Activated CD4-positive, alpha-beta T cell treated with anti-CD3 and anti-CD28 coated beads, Interleukin-2, Interleukin-6, amounts not matched to agents 100 ng/mL and 50 ng/mL, durations not matched to agents 16 hours and 8 hours (primary cell): ENCODE measurements around the gene TMEM87B.
"Not testable (repeated sequence)": the region's sequence is repeated elsewhere in the genome, so short reads cannot be mapped to it uniquely, and the experiment has no call there.

Experiments used
- DNase-seq: peaks from one replicate; pipeline ENCODE4 v3.0.0-alpha.2; 2020

TMEM87B gene

DNA sequence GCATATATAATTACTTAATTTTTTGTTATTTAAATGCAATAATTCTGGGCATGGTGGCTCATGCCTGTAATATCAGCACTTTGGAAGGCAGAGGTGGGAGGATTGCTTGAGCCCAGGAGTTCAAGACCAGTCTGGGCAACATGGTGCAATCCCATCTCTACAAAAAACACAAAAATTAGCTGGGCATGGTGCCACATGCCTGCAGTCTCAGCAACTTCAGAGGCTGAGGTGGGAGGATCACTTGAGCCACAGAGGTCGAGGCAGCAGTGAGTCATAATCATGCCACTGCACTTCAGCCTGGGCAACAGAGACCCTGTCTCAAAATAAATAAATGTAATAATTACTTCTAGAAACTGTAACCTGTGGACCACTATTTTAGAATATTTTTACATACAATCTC is 21.5 kb upstream of the TMEM87B start:
- DNase-seq: no peak

DNA sequence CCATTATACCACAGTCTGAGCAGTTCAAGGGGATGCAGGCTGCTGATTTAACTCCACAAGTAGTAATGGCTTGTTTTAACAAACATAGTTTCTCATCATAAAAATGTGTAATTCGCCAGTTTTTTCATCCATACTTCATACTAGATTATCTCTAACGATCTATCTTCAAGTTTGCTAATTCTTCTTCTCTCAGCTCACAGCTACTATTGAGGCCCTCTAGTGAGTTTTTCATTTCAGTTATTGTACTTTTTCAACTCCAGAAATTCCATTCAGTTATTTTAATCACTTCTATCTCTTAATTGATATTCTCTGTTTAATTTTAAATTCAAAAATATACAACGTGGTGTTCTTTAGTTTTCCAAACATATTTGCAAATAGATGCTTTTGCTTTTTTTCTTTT is 20.1 kb upstream of the TMEM87B start:
- no peak for DNase-seq

DNA sequence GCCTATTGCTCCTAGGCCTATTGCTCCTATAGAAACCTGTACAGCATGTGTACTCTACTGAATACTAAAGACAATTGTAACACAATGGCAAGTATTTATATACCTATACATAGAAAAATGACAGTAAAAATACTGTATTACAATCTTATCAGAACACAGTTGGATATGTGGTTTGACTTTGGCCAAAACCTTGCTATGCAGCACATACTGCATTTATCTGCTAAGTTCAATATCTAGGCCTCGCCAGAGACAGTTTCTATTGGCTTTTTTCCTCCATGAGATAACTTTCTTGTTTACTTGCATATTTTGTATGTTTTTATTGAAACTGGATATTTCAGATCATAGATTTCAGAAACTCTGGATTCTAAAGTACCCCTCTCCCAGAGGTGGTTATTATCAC is 19.3 kb upstream of the TMEM87B start:
- no peak for DNase-seq

DNA sequence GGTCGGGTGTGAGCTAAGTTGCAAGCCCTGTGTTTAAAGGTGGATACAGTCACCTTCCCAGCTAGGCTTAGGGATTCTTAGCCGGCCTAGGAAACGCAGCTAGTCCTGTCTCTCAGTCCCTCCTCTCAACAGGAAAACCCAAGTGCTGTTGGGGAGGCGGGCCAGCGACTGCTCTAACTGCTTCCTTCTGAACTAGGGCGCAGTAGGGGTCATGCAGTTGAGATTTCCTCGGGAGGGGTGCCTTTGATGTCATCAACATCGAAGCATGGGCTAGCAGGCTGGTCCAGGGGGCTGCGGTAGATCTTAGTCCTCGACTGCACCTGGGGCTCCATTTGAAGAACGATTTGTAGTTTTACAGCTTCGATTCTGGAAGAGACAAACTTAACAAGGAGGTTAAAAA is 15.5 kb upstream of the TMEM87B start:
- not testable (repeated sequence) for DNase-seq

DNA sequence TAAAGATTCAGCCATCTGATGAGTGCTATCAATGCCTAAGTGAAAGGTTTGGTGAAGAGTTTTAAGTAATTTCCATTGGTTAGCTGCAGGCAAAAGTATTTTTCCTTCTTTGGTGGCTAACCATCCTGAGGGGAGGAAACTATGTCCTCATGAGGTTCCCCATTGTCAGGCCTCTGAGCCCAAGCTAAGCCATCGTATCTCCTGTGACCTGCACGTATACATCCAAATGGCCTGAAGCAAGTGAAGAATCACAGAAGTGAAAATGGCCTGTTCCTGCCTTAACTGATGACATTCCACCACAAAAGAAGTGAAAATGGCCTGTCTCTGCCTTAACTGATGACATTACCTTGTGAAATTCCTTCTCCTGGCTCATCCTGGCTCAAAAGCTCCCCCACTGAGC is 15.0 kb upstream of the TMEM87B start:
- DNase-seq: not testable (repeated sequence)

DNA sequence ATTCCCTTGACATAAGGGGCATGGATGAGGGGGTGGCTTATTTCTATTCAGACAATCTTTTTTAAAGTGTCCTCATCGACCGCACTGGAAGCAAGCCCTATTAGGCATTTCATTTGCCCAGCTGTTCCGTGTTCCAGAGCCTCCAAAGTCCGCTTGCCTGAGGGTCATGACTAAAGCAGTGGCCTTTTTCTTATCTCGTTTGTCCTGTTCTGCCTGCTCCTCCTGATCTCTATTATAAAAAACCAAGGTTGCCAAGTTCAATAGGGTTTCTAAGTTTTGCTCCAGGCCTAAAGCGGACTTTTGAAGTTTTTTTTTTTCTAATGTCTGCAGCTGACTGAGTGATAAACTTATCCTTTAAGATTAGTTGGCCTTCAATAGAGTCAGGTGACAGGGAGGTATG is 13.6 kb upstream of the TMEM87B start:
- not testable (repeated sequence) for DNase-seq

DNA sequence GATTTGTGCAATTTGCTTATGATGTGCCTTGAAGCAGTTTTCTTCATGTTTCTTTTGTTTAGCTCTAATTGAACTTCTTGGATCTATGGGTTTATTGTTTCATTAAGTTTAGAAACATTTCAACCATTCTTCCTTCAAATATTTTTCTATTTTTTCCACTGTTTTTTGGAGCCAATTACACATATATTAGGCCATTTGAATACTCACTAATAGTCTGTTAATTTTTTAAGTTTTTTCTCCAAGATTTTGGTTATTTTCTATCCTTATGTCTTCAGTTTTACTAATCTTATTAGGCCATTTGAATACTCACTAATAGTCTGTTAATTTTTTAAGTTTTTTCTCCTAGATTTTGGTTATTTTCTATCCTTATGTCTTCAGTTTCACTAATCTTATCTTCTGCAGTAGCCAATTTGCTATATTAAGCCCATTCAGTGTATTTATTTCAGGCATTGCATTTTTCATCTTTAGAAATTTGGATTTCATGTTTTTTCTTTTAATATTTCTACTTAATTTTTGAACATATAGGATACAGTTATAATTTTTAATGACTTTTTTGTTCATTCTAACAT is 9.5 kb upstream of the TMEM87B start:
- DNase-seq: no peak

DNA sequence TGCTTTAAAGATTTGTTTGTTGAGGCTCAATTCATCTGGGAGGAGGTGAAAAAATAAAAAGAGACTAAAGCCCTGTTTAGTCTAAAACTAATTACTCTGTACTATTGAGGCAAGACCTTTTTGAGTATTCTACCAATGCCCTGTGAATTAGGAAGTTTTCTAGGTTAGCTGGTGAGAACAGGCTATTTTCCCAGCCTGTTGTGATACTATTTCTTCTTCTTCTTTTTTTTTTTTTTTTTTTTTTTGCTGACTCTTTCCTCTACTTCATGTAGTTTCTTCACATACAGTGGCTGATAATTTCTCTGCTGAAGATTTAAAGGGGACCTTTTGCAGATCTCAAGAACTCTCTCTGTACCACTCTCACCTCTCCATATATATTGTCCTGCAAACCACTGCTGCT is 8.8 kb upstream of the TMEM87B start:
- DNase-seq: no peak

DNA sequence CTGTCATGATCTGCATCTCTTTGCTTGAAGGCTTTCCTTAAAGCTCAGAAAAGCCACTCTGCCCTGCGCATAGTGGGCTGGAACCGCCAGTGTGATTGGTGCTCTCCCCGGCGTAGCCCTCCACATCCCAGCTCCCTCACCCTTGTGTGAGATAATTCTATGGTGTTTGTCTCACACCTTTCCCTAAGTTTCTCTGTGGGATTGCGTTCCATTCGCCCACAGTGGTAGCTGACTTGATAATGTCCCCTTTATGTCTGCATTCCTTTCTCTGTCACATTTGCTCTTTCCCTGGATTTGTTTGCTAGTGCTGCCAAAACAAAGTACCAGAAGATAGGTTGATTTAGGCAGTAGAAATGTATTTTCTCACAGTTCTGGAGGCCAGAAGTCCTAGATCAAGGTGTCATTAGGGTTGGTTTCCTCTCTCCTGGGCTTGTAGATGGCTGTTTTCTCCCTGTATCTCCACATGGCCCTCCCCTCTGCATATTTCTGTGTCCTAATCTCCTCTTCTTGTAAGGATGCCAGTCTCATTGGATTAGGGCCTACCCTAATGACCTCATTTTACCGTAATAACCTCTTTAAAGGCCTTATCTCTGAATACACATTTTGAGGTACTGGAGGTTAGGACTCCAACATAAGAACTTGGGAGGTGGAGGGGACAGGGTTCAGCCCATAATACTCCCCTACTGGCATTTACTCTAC is 7.4 kb upstream of the TMEM87B start:
- DNase-seq: no peak

DNA sequence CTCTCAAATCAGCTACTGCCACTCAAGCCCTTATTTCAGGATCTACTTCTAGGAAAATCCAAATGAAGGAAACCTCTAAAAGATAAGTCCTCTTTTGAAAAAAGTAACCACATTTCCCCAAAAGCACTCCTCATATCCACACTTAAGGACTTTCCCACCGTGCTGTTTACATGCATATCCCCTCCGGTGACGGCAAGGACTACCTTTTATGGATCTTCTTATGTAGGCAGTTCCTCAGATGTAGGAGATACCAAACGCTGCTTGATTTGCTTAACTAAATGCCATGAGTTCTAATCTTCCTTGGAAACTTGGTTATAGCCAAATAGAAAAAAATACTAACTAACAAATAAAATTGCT is 6.9 kb upstream of the TMEM87B start:
- DNase-seq: no peak

DNA sequence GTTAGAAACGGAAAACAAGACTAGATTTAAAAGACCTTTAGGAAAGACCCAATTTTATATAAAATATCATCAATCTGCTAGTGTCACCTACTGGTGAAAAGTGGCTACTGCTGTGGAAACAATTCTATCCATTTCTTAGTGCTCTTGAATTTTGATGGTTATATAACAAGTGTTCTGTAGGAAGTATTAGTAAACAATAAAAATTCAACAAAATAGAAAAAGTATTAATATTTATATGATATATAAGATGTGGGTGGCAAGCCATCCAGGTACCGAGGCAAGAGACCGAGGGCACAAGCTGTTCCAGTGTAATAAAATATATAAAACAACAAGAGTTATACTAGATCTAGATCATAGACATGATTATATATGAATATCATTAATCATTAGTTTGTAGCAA is 6.2 kb upstream of the TMEM87B start:
- peak; percentile 58 for DNase-seq

DNA sequence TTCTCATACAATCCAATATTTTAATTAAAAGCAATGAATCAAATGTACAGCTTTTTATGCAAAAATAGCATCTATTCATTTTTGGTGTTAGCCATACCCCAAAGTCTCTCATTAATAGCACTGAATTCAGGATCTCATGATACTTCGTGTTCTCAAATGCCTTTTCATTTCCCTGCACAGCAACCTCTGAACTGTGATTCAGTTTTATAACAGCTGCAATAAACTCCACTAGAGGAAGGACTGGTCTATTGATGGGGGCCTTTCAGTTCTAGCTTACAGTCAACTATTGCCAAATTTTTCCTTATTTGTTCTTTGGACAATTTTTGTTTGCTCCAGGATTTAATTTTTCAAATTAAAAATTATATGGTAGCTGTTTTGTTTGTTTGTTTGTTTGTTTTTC is 4.8 kb upstream of the TMEM87B start:
- DNase-seq: no peak

DNA sequence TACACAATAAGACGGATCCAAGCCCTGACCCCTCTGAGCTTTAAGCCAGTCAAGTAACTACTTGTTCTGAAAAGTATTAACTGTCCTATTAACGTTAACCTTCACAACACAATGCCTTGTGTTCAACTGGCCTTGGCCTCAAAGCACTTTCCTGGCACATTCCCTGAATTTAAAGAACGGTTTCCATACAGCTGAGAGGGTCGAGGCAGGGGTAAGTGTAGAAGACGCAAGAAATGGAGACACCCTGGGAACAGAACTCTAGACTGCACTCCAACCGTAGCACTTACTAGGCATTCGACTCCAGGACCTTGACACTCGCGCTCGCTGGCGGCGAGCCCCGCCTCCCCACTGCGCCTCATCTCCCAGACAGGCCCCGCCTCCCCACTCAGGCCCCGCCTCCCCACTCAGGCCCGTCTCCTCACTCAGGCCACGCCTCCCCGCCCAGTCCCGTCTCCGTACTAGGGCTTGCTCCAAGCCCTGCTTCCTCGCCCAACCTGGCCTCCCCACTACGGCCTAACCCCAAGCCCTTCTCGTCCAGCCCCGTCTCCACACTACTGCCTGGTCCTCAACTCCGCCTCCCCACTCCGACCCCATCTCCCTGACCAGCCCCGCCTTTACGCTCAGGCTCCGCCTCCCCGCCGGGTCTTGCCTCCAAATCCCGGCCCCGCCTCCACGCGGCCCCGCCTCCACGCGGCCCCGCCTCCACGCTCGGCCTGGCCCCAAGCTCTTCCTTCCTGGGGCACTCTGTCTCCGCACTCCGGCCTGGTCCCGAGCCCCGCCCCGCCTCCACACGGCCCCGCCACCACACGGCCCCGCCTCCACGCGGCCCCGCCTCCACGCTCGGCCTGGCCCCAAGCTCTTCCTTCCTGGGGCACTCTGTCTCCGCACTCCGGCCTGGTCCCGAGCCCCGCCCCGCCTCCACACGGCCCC is 887 bp upstream of the TMEM87B start:
- peak; percentile 96 for DNase-seq

DNA sequence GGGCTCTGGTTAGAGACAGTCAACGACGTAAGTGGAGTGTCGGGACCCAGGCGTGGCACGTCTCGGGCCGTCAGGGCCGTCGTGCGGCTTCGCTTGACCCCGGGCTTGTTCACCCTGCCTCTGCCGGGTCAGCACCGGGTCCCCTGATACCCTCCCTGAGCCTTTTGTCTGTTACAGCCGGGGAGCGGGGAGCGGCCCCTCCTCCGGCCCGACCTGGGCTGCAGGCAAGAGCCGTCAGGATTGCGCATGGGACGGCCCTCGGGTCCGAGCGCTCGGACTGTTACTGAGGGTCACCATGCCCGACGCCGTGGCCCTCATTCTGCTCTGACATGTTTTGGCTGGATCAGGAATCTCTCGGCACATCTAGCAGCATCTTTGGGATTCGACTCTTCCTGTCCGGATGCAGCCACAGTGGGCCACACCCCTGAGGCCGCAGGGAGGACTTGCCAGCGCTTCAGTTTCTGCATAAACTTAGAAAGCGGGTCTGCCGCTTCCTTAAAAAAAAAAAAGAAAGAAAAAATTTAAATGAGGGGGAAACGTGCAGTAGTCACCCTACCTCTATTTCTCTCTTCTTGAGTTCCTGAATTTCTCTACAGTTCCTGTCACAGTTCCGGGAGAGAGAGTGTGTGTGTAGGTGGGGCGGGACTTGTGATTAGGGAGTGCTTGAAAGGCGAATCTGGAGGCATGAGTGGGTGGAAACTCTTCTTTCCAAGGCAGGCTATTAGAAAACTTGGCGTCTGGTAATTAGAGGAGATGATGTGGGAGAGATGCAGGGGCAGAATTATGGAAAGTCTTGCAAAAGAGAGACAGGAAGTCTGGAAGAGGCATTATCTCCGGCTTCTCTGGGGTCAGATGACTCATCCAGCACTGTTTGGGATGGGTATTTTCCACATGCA is 909 bp downstream of the TMEM87B start:
- peak; percentile 47 for DNase-seq

DNA sequence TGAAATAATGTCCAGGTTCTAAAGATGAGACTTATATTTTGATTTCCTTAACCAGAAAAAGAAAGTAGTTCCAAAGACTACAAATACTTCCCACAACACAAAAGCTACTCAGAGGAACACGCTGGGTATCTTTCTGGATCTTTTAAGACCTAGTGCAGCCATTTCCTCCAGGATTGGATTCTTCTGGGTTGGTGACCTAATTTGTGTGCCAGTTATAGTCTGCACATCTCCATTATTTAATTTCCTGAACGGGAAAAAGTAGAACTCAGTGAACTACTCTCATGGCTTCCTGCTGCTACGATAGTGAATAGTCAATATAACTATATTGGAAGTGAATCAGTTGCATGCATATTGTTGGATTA is 1.5 kb downstream of the TMEM87B start:
- DNase-seq: no peak

DNA sequence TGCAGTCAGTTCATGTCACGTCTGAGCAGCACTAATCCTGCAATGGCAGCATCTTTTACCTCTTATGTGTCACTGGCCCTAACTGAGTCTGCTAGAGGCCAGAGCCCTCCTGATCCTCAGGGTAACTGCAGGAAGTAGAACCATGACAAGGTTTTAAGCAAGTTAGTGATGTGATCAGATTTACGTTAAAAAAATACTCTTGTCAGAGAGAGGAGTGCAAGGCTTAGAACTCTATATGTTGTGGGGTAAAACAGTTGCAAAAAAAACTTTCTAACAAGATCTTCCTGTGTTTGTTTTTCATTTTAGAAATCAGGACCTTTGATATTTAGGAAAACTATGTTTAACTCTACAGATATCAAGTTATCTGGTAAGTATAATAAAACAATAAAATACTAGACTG is 4.6 kb downstream of the TMEM87B start:
- no peak for DNase-seq

DNA sequence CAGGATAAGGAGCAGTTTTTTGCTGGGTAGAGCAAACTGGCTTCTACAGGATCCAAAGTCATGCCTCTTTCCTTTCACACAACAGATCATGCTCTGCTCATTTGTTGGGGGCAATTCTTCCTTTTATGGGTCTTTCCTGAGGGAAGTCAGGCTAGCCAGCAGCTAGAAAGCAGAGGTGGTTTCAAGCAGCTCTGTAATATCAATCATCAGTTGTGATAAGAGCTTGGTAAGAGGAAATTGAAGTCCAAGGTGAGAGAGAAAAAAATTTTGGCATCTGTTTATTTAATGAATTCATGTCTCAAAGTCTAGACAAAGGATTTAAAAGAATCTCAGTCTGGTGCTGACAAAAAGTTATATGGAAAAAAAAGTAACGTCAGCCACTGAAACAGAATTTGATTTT is 6.2 kb downstream of the TMEM87B start:
- no peak for DNase-seq

DNA sequence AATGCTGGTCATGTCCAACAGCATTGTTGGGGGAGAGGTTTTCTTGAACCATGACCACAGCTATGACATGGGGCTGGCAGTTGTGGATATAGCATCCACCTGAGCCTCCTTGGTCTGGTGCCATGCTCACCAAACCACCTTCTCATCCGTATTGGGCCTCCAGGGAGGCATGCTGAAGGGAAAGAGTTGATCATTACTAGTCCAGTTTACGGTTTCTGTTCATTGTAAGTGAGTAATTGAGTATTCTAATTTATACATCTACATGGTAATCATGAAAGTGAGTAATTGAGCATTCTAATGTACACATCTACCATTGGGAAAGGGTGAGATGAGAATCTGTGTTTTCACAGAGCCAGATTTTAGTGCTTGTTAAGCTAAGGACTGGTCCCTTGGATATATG is 6.8 kb downstream of the TMEM87B start:
- no peak for DNase-seq

DNA sequence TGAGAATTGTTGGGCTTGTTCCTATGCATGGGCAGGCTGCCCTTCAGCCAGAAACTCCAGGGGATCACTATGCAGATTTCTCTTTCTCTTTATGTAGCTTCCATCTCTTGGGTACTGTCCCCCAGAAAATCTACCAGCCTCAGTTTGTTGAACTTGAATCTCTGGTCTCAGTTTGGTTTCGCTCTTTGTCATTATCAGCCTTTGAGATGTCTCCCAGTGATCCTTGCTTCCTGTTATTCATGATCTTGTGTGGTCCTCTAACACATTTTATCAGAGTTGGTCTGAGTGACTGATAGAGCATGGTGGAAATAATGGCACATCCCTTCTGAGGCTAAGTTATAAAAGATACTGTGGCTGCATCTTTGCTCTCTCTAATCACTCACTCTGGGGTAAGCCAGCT is 7.8 kb downstream of the TMEM87B start:
- peak; percentile 43 for DNase-seq

DNA sequence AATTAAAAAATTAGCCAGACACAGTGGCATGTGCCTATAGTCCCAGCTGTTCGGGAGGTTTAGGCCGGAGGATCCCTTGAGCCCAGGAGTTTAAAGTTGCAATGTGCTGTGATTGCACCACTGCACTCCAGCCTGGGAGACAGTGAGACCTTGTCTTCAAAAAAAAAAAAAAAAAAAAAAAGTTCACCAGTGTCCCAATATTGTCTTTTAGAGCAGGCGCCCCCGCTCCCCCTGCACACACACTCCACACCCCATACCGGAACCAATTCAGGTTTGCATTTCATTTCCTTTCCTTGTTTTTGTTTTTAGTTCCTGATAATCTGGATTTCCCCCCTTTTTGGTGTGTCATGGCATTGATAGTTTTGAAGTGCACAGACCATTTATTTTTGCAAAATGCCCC is 10.4 kb downstream of the TMEM87B start:
- DNase-seq: no peak

DNA sequence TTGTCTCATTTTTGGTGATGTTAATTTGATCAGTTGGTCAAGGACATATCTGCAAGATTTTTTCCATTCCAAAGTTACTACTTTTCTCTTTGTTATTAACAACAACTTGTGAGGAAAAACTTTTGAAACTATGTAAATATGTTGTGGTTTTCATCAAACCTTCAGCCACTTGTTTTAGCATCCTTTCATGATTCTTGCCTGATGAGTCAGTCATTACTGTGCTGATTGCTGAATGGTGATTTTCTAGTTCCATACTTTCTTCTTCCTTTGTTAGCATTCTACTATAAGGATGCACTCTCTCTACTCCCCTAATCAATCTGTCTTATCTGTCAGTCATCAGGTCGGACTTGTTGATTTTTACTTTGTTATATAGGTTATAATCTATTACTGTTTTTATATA is 10.9 kb downstream of the TMEM87B start:
- DNase-seq: peak; percentile 13

DNA sequence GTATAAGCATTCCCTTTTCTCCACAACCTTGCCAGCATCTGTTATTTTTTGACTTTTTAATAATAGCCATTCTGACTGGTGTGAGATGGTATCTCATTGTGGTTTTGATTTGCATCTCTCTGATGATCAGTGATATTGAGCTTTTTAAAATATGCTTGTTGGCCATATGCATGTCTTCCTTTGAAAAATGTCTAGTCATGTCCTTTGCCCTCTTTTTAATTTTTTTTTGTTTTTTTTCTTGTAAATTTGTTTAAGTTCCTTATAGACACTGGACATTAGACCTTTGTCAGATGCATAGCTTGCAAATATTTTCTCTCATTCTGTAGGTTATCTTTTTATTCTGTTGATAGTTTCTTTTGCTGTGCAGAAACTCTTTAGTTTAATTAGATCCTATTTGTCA is 14.7 kb downstream of the TMEM87B start:
- DNase-seq: not testable (repeated sequence)

DNA sequence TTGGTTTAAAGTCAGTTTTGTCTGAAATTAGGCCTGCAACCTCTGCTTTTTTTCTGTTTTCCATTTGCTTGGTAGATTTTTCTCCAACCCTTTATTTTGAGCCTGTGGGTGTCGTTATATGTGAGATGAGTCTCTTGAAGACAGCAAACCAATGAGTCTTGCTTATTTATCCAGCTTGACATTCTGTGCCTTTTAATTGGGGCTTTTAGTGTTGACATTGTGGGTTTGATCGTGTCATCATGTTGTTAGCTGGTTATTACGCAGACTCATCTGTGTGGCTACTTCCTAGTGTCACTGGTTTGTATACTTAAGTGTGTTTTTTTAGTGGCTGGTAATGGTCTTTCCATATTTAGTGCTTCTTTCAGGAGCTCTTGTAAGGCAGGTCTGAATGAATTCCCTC is 18.8 kb downstream of the TMEM87B start:
- DNase-seq: no peak
